ENCODE data around the gene DNMT1. TPM values are rescaled to one million over a fixed set of nuclear protein-coding genes. Genes with fewer than 3 reads are reported as not detected.
A peak's percentile ranks its signal among the peaks of the same experiment; 100 is the strongest.

DNMT1 gene
- total RNA-seq, 3 donors from 2014 or later: 41.1 to 55.6 (median 55.6) TPM

DNA sequence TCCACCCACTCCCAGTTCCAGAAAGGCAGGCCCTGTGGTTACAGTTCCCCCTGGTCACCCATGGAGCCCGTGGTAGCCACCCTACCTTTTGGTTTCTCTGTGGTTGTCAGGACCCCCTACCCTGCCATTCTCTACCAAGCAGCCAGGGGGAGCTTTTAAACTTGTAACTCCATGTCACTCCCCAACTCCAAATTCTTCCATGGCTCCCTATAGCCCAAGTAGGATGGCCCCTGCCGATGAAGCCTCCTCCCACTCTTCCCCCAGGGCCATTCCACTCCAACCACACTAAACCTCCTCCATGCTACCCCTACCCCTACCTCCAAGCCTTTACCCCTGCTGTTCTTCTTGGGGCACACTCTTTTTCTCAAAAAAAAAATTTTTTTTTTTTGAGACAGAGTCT is 34.2 kb upstream of the DNMT1 start:
- peaks cover 8% of the 10 kb centered on the region for H3K4me1 ChIP-seq (ENCODE audit: low read depth)
- DNase-seq (peak in 1 of 3 donors; percentile 39), ATAC-seq (no peak)
- no peaks in the 10 kb centered on the region for H3K36me3 ChIP-seq (ENCODE audit: low read depth)
- intact Hi-C loops (cut with DNase I, micrococcal nuclease): no loop called here
- H3K4me3 ChIP-seq: no peak overlapping the region
- H3K9me3 ChIP-seq: no peaks in the 10 kb centered on the region
- TF ChIP-seq, protein P1, sequence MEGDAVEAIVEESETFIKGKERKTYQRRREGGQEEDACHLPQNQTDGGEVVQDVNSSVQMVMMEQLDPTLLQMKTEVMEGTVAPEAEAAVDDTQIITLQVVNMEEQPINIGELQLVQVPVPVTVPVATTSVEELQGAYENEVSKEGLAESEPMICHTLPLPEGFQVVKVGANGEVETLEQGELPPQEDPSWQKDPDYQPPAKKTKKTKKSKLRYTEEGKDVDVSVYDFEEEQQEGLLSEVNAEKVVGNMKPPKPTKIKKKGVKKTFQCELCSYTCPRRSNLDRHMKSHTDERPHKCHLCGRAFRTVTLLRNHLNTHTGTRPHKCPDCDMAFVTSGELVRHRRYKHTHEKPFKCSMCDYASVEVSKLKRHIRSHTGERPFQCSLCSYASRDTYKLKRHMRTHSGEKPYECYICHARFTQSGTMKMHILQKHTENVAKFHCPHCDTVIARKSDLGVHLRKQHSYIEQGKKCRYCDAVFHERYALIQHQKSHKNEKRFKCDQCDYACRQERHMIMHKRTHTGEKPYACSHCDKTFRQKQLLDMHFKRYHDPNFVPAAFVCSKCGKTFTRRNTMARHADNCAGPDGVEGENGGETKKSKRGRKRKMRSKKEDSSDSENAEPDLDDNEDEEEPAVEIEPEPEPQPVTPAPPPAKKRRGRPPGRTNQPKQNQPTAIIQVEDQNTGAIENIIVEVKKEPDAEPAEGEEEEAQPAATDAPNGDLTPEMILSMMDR (IDR thresholded peaks at IDR 0.05): peak; percentile 31

DNA sequence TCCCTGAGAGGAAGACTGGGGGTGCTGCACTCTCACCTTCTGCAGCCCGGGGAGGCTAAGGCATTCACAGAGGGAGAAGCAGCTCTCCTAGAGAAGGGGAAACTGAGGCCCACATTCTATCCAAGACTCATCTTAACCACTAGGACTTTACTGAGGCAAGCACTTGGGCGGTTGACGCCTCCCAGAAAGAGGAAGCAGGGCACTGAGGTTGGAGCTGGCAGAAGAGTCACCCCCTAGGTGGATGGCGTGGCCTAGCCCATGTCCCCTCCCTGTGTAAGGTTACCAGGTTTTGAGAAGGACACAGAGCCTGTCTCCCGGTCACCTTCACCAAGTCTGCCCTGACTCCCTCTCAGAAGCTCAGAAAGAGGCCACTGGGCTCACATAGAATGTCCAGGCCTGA is 33.6 kb upstream of the DNMT1 start:
- DNase-seq (no peak), ATAC-seq (no peak)
- no peak overlapping the region for H3K4me3 ChIP-seq
- no peaks in the 10 kb centered on the region for H3K36me3 ChIP-seq (ENCODE audit: low read depth)
- H3K9me3 ChIP-seq: no peaks in the 10 kb centered on the region
- TF ChIP-seq, protein P1 (IDR thresholded peaks at IDR 0.05): no peak
- H3K4me1 ChIP-seq (ENCODE audit: low read depth): peaks cover 8% of the 10 kb centered on the region
- intact Hi-C loops (cut with DNase I, micrococcal nuclease): no loop called here

DNA sequence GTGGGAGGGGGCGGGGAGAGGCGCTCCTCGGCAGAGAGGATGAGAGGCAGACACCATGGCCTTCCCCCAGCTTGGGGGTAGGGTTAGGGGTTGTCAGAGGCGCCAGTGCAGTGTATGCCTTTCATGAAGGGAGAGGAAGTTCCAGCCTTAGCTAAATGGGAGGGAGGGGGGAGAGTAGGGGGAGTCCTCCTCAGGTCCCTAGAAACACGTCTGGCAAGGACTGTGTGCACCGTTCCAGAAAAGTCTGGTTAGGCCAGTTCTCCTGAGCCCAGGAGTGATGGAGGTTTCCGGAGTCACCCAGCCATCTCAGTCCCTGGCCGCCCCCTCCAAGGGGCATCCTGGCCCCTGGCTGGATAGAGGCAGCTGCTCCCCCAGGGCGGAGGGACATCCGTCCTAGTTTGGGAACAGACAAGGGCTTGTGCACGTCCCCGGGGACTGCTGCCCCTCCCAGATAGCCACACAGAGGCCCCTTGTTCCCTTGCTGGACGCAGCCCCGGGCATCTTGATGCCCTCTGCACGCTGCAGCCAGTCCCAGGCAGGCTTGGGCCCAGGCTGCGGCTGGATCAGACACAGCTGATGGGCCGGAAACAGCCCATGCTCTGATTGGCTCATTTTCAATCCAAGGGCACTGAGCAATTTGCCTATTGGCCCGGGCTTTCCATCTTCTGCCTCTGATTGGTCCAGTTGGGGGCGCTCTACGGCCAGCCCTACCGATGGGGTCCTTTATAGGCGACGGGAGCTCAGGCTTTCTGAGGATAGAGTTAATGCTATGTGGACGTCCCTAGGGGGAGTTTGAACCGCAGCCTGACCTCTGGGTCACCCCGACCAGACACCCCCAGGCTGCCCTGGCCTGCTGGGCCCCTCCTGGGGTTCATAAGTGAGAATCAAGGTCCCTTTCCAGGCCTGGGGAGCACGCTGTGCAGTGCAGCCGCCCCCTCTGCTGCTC is 32.5 kb upstream of the DNMT1 start:
- intact Hi-C loops (cut with DNase I, micrococcal nuclease): no loop called here
- DNase-seq (peak in 1 of 3 donors; percentile 59), ATAC-seq (no peak)
- H3K9me3 ChIP-seq: no peaks in the 10 kb centered on the region
- H3K36me3 ChIP-seq (ENCODE audit: low read depth): no peaks in the 10 kb centered on the region
- H3K4me1 ChIP-seq (ENCODE audit: low read depth): peaks cover 8% of the 10 kb centered on the region
- no peak overlapping the region for H3K4me3 ChIP-seq
- TF ChIP-seq, protein P1 (IDR thresholded peaks at IDR 0.05): no peak

GRCh38 chr19:10226376-10227025 is 31.7 kb upstream of the DNMT1 start:
- ATAC-seq (peak; percentile 33), DNase-seq (peak; percentile 42 to 82 (median 52))
- intact Hi-C loops (cut with DNase I, micrococcal nuclease): no loop called here
- TF ChIP-seq, protein P1 (IDR thresholded peaks at IDR 0.05): no peak
- Histone ChIP-seq H3K36me3 (ENCODE audit: low read depth) (no peaks in the 10 kb centered on the region), H3K9me3 (no peaks in the 10 kb centered on the region), H3K4me3 (no peak overlapping the region), H3K4me1 (ENCODE audit: low read depth) (peaks cover 8% of the 10 kb centered on the region)

- H3K36me3 ChIP-seq (ENCODE audit: low read depth): no peaks in the 10 kb centered on the region
- H3K4me3 ChIP-seq: no peak overlapping the region
- TF ChIP-seq, protein P1 (IDR thresholded peaks at IDR 0.05): no peak
- intact Hi-C loops (cut with DNase I, micrococcal nuclease): no loop called here
- H3K9me3 ChIP-seq: no peaks in the 10 kb centered on the region
- DNase-seq (peak in 1 of 3 donors; percentile 18), ATAC-seq (no peak)
- H3K4me1 ChIP-seq (ENCODE audit: low read depth): peaks cover 8% of the 10 kb centered on the region
These were observed 31.2 kb upstream of the DNMT1 start for GRCh38 chr19:10226021-10226375.
